ENCODE data around the gene DRGX. TPM values are rescaled to one million over a fixed set of nuclear protein-coding genes. Genes with fewer than 3 reads are reported as not detected.

The DRGX gene
- polyA plus RNA-seq, 1 donor, result not detected

DNA sequence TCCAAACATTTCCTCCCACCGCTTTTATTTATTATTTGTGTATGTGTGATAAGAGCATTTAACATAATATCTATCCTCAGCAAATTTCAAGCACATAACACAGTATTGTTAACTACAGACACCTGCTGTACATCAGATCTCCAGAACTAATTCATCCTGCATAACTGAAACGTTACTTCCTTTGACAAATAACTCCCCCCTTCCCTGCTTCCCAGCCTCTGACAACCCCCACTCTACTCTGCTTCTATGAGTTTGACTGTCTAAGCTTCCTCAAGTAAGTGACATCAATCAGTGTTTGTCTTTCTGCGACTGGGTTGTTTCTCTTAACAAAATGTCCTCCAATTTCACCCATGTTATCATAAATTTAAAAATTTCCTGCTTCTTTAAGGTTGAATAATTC lies 74.9 kb downstream of the DRGX start:
- DNase-seq (ENCODE audit: low read depth), result no peak

DNA sequence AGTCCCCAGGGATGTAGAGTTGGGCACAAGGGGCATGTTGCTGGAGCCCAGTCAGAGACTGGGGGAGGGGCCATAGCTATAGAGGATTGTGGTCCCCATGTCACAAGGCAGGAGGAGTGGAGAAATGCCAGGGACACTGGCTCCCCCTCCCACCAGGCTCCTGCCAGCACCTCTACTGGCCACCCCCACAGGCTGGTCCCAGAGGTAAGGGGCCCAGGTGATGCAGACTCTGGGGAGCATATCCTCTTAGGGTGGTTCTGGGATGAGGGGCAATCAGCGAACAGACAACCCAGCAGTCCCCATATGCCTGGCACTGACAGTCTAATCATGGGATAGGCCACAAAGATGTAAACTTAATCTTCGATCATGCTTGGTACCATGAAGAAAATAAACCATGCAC lies 75.7 kb downstream of the DRGX start:
- no peak for DNase-seq (ENCODE audit: low read depth)

- DNase-seq (ENCODE audit: low read depth), result no peak
Measured at GRCh38 chr10:49319206-49319605, 76.7 kb downstream of the DRGX start.

GRCh38 chr10:49318755-49319154 lies 77.1 kb downstream of the DRGX start:
- DNase-seq (ENCODE audit: low read depth), result no peak

DNA sequence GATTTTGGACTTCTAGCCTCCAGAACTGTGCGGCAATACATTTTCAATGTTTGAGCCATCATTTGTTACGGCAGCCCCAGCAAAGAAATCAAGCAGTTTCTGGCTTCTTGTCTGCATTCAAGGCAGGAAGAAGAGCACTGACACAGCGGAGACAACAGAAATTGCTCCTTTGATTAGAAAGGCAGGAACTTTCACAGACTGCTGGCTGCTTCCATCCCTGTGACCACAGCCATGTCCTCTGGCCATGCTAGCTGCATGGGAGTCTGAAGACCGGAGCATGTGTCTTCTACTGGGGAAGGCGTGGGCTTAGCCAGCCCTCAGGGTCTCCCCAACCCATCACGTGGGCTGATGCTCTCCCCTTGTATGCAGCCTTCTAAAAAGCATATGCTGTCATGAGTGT lies 77.9 kb downstream of the DRGX start:
- no peak for DNase-seq (ENCODE audit: low read depth)

DNA sequence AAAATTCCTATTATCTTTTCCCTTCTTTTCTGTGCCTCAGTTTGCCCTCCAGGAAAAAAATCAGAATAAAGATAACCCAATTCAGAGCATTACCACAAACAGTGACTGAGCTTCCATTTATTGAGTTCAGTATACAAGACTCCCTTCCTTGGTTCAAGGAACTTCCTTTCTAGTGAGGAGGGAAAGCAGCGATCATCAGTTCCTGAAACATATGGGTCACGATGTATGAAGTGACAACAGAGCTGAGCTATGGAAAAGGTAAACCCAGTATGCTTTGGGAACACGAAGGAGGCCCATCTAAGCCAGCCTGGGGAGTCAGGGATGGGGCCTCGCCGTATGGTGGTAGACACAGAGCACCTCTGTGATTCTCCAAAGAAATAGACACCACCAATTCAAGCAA lies 81.1 kb downstream of the DRGX start:
- DNase-seq (ENCODE audit: low read depth), result no peak

Other genes starting within 250 kb of the DRGX start
- 5.6 TPM for gene TMEM273, start 207.7 kb downstream of the DRGX start, polyA plus RNA-seq (ENCODE audit: insufficient read length)
- 36.6 TPM for gene C10orf71, start 96.9 kb downstream of the DRGX start, polyA plus RNA-seq (ENCODE audit: insufficient read length)
- 10.6 TPM for gene ERCC6, start 143.0 kb upstream of the DRGX start, polyA plus RNA-seq (ENCODE audit: insufficient read length)
- gene SLC18A3, start 214.2 kb upstream of the DRGX start, polyA plus RNA-seq (ENCODE audit: insufficient read length), result not detected
- gene CHAT, start 217.9 kb upstream of the DRGX start, polyA plus RNA-seq (ENCODE audit: insufficient read length), result not detected